ENCODE results near the gene ZNF547. TPM values are rescaled to one million over a fixed set of nuclear protein-coding genes. Genes with fewer than 3 reads are reported as not detected.

Gene ZNF547
- total RNA-seq, 2 experiments from 2014 or later: 4.6 TPM

DNA sequence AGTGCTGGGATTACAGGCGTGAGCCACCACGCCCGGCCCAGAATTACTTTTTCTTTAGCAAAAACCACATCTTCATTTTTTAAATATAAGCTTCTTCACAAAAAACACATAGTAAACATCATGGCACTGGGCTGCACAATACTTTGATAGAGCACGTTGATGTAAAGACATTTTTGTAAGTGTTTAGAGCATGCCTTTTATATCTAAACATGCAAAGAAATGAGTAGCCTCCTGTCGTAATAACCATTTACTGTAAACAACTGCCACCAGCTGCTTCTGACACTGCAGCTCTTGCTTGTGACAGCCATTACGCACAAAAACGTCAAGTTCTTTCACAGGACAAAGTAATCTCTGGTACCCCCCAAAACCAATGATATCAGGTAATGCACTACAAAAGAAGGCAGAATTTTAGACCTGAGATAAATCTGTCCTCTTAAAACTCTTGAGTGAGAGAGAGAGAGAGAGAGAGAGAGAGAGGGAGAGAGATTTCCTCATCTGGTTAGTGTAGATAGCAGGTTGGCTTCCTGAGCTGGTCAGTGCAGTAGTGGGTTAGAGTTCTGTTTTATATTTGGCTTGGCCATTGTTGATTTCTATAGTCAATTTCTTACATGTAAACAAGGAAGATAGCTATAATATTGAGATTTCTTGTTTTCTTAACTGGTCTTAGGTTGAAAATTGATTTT is 19.6 kb downstream of the ZNF547 start:
- POLR2A ChIA-PET: no interaction called here
- H3K4me3 Mint-ChIP-seq: no peak overlapping the region
- H3K9me3 Mint-ChIP-seq: peaks cover 47% of the 10 kb centered on the region
- no peak overlapping the region for H3K27ac Mint-ChIP-seq
- no peaks in the 10 kb centered on the region for H3K4me1 Mint-ChIP-seq
- H3K36me3 Mint-ChIP-seq (ENCODE audit: low read depth): peaks cover 17% of the 10 kb centered on the region
- no peak for DNase-seq
- CTCF ChIA-PET: interaction anchor here (1.4 kb wide), 1 partner anchor 11 kb away, joined by 3 read pairs; no protein-coding TSS in a partner anchor
- no peaks in the 10 kb centered on the region for H3K27me3 Mint-ChIP-seq

DNA sequence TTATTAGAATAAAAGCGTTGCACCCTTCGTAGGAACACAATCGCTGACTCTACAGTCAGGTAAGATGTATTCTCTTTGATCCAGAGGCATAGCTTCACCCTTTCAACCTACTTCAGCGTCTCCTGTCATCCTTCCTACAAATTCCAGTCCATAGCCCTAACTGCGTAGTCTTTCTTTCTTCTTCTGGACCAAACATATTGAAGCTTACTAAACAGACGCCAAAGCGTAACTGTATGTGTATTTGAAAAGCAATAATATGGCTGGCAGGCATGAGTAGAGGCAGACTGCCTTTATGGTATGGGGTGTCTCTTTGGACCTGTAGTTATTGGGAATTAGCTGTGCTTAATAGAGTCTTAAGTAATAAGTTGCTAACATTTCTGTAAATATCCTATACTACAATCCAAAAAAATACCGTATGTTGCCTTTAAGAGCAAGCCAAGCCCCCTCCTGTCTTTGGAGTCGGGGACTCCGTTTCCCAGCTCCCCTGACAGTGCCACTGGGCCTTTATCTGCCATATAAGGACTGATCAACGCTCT is 25.9 kb downstream of the ZNF547 start:
- DNase-seq: no peak
- ChIA-PET CTCF (interaction anchor here (0.6 to 1.9 kb wide), 4 partner anchors 18 to 34 kb away, joined by 3 to 5 read pairs (median 4); partner anchors contain the start of genes TRAPPC2B and ZNF547), POLR2A (interaction anchor here (0.5 kb wide), 1 partner anchor 198 kb away, joined by 4 read pairs; the partner anchor contains the start of gene ZNF264)
- Mint-ChIP-seq H3K27me3 (no peaks in the 10 kb centered on the region), H3K9me3 (peaks cover 33% of the 10 kb centered on the region), H3K4me1 (peaks cover 36% of the 10 kb centered on the region), H3K27ac (peak overlapping the region; percentile 93), H3K4me3 (peak overlapping the region; percentile 91), H3K36me3 (ENCODE audit: low read depth) (peaks cover 53% of the 10 kb centered on the region)

DNA sequence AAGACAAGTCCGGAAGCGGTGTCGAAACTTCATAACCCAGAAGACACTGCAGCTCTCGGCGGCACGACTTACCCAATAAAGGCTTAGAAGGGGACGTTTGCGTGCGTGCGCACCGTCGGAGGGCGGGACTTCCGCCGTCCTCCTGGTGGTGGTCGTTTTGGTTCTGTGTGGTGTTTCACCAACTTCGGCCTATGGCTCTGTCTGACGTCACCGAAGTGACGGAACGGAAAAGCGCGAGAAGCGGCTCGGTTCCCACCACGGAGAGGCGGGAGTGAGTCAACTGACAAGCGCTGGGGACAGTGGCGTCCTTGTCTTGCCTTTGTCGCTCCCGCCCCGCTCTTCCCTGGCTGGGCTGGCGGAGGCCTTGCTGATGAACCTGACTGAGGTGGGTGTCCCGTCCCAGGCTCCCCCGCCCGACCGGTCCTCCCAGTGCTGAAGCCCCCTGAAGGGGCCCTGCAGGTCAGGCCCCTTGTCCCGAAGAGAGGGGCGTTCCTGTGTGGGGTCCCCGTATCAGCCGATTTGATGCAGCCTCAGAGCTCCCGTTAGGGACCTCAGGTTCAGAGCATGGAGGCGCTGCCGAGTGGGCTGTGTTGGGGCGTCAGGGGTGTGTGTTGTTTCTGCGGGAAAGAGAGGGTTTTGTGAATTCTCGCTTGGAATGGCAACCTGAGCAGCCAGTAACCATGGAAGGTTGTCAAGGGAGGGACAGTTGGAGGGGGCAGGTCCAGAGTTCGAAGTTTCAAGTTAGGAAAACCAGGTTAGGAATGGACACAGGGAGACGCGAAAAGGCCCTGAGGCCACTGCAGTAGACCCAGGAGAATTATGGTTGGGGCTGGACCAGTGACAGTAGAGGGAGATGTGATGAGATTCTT is 26.6 kb downstream of the ZNF547 start, which contains the start of gene ZNF548:
Gene ZNF548, plus strand, starts transcription at position 125 of the 869 bp plus-strand sequence. Its CDS starts 246 bp downstream, at position 371.
- peaks cover 60% of the 10 kb centered on the region for H3K36me3 Mint-ChIP-seq (ENCODE audit: low read depth)
- peaks cover 40% of the 10 kb centered on the region for H3K4me1 Mint-ChIP-seq
- H3K9me3 Mint-ChIP-seq: peaks cover 38% of the 10 kb centered on the region
- H3K4me3 Mint-ChIP-seq: peak within 1 kb of the TSS; percentile 91
- no peaks in the 10 kb centered on the region for H3K27me3 Mint-ChIP-seq
- ChIA-PET CTCF (interaction anchor here (0.9 to 1.9 kb wide), 3 partner anchors 27 to 35 kb away, joined by 4 to 5 read pairs (median 5); partner anchors contain the start of genes TRAPPC2B and ZNF547), POLR2A (interaction anchor here (0.5 kb wide), 1 partner anchor 199 kb away, joined by 4 read pairs; the partner anchor contains the start of gene ZNF264)
- peak; percentile 96 for DNase-seq
- H3K27ac Mint-ChIP-seq: peak within 1 kb of the TSS; percentile 93

DNA sequence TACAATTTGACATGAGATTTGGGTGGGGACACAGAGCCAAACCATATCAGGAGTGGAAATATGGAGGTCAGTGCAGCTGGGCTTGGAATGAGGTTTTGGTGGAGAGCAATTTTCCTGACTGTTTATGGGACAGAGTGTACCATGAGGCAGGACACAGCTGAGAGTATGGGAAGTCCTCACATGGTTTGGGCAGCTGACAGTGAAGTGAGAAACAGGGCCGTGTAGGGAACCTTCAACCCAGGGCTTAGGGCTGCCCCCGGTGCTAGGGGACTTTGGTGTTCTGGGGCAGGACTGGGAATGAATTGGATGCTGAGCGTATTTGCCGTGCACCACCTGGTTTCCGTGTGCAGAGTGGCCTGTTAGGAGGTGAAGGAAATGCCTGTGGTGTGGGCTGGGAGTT is 32.4 kb downstream of the ZNF547 start:
- H3K27ac Mint-ChIP-seq: no peak overlapping the region
- H3K27me3 Mint-ChIP-seq: no peaks in the 10 kb centered on the region
- DNase-seq: no peak
- no peak overlapping the region for H3K4me3 Mint-ChIP-seq
- H3K9me3 Mint-ChIP-seq: peaks cover 59% of the 10 kb centered on the region
- CTCF ChIA-PET: no interaction called here
- H3K4me1 Mint-ChIP-seq: peaks cover 23% of the 10 kb centered on the region
- POLR2A ChIA-PET: no interaction called here
- H3K36me3 Mint-ChIP-seq (ENCODE audit: low read depth): peaks cover 88% of the 10 kb centered on the region

DNA sequence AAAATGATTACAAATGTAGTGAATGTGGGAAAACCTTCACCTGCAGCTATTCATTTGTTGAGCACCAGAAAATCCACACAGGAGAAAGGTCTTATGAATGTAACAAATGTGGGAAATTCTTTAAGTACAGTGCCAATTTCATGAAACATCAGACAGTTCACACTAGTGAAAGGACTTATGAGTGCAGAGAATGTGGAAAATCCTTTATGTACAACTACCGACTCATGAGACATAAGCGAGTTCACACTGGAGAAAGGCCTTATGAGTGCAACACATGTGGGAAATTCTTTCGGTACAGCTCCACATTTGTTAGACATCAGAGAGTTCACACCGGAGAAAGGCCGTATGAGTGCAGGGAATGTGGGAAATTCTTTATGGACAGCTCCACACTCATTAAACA is 35.5 kb downstream of the ZNF547 start:
- ChIA-PET CTCF (no interaction called here), POLR2A (no interaction called here)
- peaks cover 77% of the 10 kb centered on the region for H3K36me3 Mint-ChIP-seq (ENCODE audit: low read depth)

DNA sequence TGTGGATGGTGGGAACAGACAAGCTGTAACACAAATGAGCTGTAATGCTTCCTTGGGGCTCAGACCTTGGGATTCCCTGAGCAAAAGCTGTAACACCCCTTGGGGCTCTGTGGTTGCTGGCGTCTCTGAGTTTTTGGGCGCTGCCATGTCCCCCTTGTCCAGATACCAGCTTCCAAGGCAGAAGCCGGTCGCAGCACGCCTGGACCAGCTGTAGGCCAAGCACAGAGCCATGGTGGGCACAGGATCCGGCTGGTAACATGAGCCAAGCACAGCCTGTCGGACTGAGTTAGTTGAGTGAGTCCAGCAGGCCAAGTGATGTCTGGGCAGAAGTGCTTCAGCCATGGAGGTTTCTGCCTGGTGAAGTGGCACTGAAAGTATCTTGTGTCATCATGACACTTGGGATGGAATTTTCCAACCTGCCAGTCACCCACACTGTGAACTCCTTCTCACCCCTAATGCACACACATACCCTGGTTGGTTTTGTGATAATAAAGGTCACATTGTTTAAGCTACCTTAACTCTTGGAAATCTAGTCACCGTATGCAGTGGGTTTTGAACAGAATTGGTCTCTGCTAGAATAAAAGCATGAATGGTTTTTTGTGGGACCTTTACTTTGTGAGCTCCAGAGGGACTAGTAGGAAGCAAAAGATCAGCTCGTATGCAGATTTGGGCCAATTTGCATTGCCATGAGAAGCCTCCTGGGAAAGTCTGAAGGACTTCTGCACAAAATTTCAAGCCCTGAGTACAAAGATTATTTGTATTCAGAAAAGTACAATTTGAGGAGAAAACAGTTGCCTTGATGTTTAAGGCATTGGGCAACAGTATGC is 40.6 kb downstream of the ZNF547 start:
- CTCF ChIA-PET: interaction anchor here (0.6 kb wide), 1 partner anchor 13 kb away, joined by 3 read pairs; no protein-coding TSS in a partner anchor
- peaks cover 28% of the 10 kb centered on the region for H3K36me3 Mint-ChIP-seq (ENCODE audit: low read depth)
- no peak for DNase-seq
- H3K4me1 Mint-ChIP-seq: peaks cover 6% of the 10 kb centered on the region
- no peak overlapping the region for H3K4me3 Mint-ChIP-seq
- no peaks in the 10 kb centered on the region for H3K27me3 Mint-ChIP-seq
- no peak overlapping the region for H3K27ac Mint-ChIP-seq
- H3K9me3 Mint-ChIP-seq: peaks cover 29% of the 10 kb centered on the region
- POLR2A ChIA-PET: no interaction called here

More for the DNA sequence above, 35.5 kb downstream of the ZNF547 start:
- Mint-ChIP-seq H3K27me3 (no peaks in the 10 kb centered on the region), H3K4me1 (peaks cover 8% of the 10 kb centered on the region), H3K27ac (no peak overlapping the region), H3K9me3 (peaks cover 64% of the 10 kb centered on the region), H3K4me3 (no peak overlapping the region)
- DNase-seq: no peak

DNA sequence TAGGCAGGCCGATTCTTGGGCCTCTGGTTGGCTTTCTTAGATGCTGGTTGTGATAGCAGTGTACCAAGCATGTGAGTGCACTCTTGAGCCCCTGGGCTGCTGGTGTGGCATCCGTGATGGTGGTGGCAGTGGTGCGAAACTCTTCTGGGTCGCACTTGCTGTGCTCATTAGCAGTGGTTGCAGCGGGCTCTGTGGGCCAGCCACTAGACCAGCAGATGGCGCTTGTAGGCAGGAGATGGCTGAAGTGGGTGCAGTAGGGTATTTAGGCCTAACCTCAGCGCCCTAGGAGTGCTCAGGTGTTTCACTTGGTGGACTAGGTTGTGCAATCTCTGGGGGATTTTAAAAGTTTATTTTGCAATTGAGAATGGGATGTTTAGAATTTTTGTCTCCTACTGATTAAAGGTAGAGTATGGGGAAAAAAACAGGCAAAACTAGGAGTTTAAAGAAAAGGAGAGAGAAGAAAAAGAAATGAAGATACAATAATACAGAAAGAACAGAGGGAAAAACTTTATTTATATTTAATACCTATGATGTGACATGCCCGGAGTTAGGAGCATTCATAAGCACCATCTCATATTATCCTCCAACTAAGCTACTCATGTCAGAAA is 43.3 kb downstream of the ZNF547 start:
- Mint-ChIP-seq H3K9me3 (peaks cover 16% of the 10 kb centered on the region), H3K36me3 (ENCODE audit: low read depth) (peaks cover 13% of the 10 kb centered on the region), H3K4me1 (peaks cover 22% of the 10 kb centered on the region), H3K27ac (no peak overlapping the region), H3K4me3 (no peak overlapping the region), H3K27me3 (no peaks in the 10 kb centered on the region)
- ChIA-PET CTCF (no interaction called here), POLR2A (no interaction called here)
- peak; percentile 74 for DNase-seq

DNA sequence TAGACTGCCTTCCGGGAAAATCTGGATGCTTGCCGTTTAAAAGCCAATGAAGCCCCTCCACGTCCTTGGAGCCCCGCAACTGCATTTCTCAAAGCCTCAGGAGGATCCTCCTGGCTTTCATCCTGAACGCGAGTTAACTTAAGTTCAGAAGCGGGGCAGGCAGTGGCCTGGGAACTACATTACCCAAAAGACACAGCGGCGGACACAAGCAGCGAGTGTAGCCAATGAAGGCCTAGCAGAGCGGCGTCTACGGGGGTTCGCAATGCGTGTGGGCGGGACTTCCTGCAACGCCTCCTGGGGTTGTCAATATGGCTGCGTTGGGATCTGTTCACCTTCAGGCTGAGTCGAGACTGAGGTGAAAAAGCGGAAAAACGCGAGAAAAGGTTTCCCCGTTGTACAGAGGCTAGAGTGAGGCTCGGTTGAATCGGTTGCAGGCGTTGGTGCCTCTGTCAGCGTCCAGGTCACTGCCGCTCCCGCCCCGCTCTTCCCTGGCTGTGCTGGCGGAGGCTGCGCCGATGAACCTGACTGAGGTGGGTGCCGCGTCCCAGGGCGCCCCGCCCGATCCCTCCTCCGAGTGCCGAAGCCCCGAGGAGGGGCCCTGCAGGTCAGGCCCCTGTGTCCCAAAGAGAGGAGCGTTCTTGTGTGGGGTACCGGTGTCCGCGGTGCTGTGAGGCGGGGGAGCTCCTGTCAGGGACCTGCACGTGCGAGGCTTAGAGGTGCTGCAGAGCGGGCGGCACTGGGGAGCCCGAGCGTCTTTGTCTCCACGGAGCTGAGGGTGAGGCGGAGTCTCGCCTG is 47.7 kb downstream of the ZNF547 start, which contains the start of gene ZNF17:
Gene ZNF17, plus strand, starts transcription at position 285 of the 795 bp plus-strand sequence. CDS start 2,455 bp downstream, outside the sequence.
- DNase-seq: peak; percentile 96
- H3K9me3 Mint-ChIP-seq: peaks cover 19% of the 10 kb centered on the region
- peaks cover 37% of the 10 kb centered on the region for H3K36me3 Mint-ChIP-seq (ENCODE audit: low read depth)
- ChIA-PET CTCF (no interaction called here), POLR2A (no interaction called here)
- peaks cover 31% of the 10 kb centered on the region for H3K4me1 Mint-ChIP-seq
- H3K27me3 Mint-ChIP-seq: no peaks in the 10 kb centered on the region
- peak within 1 kb of the TSS; percentile 91 for H3K4me3 Mint-ChIP-seq
- H3K27ac Mint-ChIP-seq: peak within 1 kb of the TSS; percentile 87

DNA sequence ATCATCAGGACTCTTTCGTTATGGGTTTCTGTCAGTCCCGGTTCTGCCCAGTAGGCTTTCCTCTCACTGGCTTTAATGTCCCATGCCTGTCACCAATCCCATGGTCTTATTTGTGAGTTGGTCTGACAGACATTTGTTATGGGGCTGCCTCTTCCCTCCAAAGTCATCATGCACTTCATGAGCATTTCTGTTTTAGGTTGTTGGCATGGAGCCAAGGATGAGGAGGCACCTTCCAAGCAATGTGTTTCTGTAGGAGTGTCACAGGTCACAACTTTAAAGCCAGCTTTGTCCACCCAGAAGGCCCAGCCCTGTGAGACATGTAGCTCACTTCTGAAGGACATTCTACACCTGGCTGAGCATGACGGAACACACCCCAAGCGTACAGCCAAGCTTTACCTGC is 56.1 kb downstream of the ZNF547 start:
- ChIA-PET CTCF (no interaction called here), POLR2A (no interaction called here)
- H3K4me3 Mint-ChIP-seq: no peak overlapping the region
- no peaks in the 10 kb centered on the region for H3K27me3 Mint-ChIP-seq
- H3K27ac Mint-ChIP-seq: no peak overlapping the region
- H3K4me1 Mint-ChIP-seq: no peaks in the 10 kb centered on the region
- peaks cover 70% of the 10 kb centered on the region for H3K9me3 Mint-ChIP-seq
- no peak for DNase-seq
- H3K36me3 Mint-ChIP-seq (ENCODE audit: low read depth): peaks cover 74% of the 10 kb centered on the region

DNA sequence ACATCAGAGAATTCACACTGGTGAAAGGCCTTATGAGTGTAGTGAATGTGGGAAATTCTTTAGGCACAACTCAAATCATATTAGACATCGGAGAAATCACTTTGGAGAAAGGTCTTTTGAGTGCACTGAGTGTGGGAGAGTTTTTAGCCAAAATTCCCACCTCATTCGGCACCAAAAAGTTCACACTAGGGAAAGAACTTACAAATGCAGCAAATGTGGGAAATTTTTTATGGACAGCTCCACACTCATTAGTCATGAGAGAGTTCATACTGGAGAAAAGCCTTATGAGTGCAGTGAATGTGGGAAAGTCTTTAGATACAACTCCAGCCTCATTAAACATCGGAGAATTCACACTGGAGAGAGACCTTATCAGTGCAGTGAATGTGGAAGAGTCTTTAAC is 57.7 kb downstream of the ZNF547 start:
- DNase-seq: no peak
- Mint-ChIP-seq H3K4me3 (no peak overlapping the region), H3K27me3 (no peaks in the 10 kb centered on the region), H3K9me3 (peaks cover 63% of the 10 kb centered on the region), H3K36me3 (ENCODE audit: low read depth) (peaks cover 58% of the 10 kb centered on the region), H3K4me1 (no peaks in the 10 kb centered on the region), H3K27ac (no peak overlapping the region)
- ChIA-PET POLR2A (no interaction called here), CTCF (no interaction called here)

Measured in activated CD4-positive, alpha-beta T cell treated with anti-CD3 and anti-CD28 coated beads, Interleukin-2, amount 10 ng/mL, durations not matched to agents 7 days and 5 days (primary cell).